HCT116 (cell line): ENCODE results near the gene FSTL4. TPM values are rescaled to one million over a fixed set of nuclear protein-coding genes. Genes with fewer than 3 reads are reported as not detected.

Source experiments
- ATAC-seq: fragments of 200-7000 bp; cut with Tn5 transposase; 2 replicates; pipeline ENCODE4 v1.9.1; 2020; ENCODE audit warnings: mild to moderate bottlenecking, moderate library complexity
- BruUV-seq: library from RNA; stranded (reverse); fragments of 400-500 nt; replicated peaks from 2 replicates; lab custom pipeline; 2021; lab: Mats Ljungman, UMichigan
- CTCF ChIA-PET: fragments of 300-600 bp; sonication (Branson Sonifier 250); formaldehyde crosslinking; loops from one replicate; lab custom pipeline; 2021; ENCODE audit warnings: antibody characterized with exemption; lab: Charles Lee
- POLR2A ChIA-PET: fragments of 300-600, 350-600 bp; sonication (Branson Sonifier 250); formaldehyde crosslinking; loops from one replicate; lab custom pipeline; 2021; ENCODE audit warnings: antibody characterized with exemption; lab: Charles Lee
- RAD21 ChIA-PET, 2 experiments: fragments of 300-600 bp; sonication (Branson Sonifier 250); formaldehyde crosslinking; loops; one replicate each; lab custom pipeline; 2023; ENCODE audit warnings: low total read pairs in 2 of 2; ENCODE audit not compliant: uncharacterized antibody in 2 of 2, unreplicated experiment in 2 of 2, low non-redundant PET in 1 of 2; lab: Charles Lee
- DNase-seq: peaks from one replicate; pipeline ENCODE4 v3.0.0-alpha.2; 2010; ENCODE audit warnings: low read depth, low spot score
- H2AFZ ChIP-seq: fragments of 200-600 bp; shearing (Covaris generic), sonication (generic); 2 replicates; pipeline ENCODE4 v1.6.1; 2017; ENCODE audit warnings: low read depth, mixed run types, mixed read lengths, antibody characterized with exemption, low read length; ENCODE audit not compliant: poor library complexity, severe bottlenecking
- H3K27ac ChIP-seq: 2 replicates; pipeline ENCODE4 v1.5.1; 2012; ENCODE audit warnings: low read depth, low read length
- H3K27me3 ChIP-seq: fragments of 200-600 bp; sonication (generic); 2 replicates; pipeline ENCODE4 v1.6.1; 2016; ENCODE audit warnings: mixed run types, low read length, mixed read lengths; ENCODE audit not compliant: insufficient read depth
- H3K36me3 ChIP-seq, 2 experiments: fragments of 200-500 bp in 1 of 2; fragments of 200-600 bp in 1 of 2; sonication (Bioruptor generic) in 1 of 2; sonication (generic) in 1 of 2; 2 replicates each; pipeline versions ENCODE4 v1.5.1 to v1.6.1; 2014 to 2016; ENCODE audit warnings: low read length in 2 of 2, inconsistent platforms in 1 of 2, mixed read lengths in 1 of 2, mixed run types in 1 of 2; ENCODE audit not compliant: insufficient read depth in 2 of 2, control insufficient read depth in 1 of 2
- H3K4me1 ChIP-seq, 2 experiments: fragments of 200-600 bp in 1 of 2; sonication (generic) in 1 of 2; 2 replicates each; pipeline versions ENCODE4 v1.5.1 to v1.6.1; 2012 to 2017; ENCODE audit warnings: low read length in 2 of 2, inconsistent platforms in 1 of 2, mild to moderate bottlenecking in 1 of 2, mixed read lengths in 1 of 2, mixed run types in 1 of 2, moderate library complexity in 1 of 2; ENCODE audit not compliant: insufficient read depth in 2 of 2, control insufficient read depth in 1 of 2
- H3K4me2 ChIP-seq: fragments of 200-600 bp; sonication (generic); 2 replicates; pipeline ENCODE4 v1.6.1; 2017; ENCODE audit warnings: mixed run types, low read length, mixed read lengths
- H3K4me3 ChIP-seq, 2 experiments: fragments of 200-600 bp in 1 of 2; sonication (generic) in 1 of 2; replicated peaks in 1 of 2; 2 replicates each; pipeline ENCODE4 v1.5.1; 2011 to 2016; ENCODE audit warnings: low read length in 2 of 2, control low read depth in 1 of 2, low read depth in 1 of 2, mild to moderate bottlenecking in 1 of 2, mixed read lengths in 1 of 2, mixed run types in 1 of 2
- H3K79me2 ChIP-seq: fragments of 200-600 bp; sonication (generic); 2 replicates; pipeline ENCODE4 v1.6.1; 2017; ENCODE audit warnings: mild to moderate bottlenecking, mixed run types, low read length, moderate library complexity, mixed read lengths; ENCODE audit not compliant: insufficient read depth
- H3K9ac ChIP-seq: fragments of 200-600 bp; sonication (generic); 2 replicates; pipeline ENCODE4 v1.6.1; 2016; ENCODE audit warnings: low read length, mixed read lengths
- H3K9me2 ChIP-seq: fragments of 200-600 bp; sonication (generic), shearing (Covaris generic); 2 replicates; pipeline ENCODE4 v1.6.1; 2017; ENCODE audit warnings: mixed run types, mild to moderate bottlenecking, moderate library complexity; ENCODE audit not compliant: insufficient read depth
- H3K9me3 ChIP-seq, 2 experiments: fragments of 200-500 bp in 1 of 2; fragments of 200-600 bp in 1 of 2; sonication (Bioruptor generic) in 1 of 2; sonication (generic) in 1 of 2; 2 replicates each; pipeline ENCODE4 v1.6.1; 2014 to 2017; ENCODE audit warnings: low read length in 2 of 2, mixed read lengths in 2 of 2, inconsistent platforms in 1 of 2, low read depth in 1 of 2, mild to moderate bottlenecking in 1 of 2, mixed run types in 1 of 2, moderate library complexity in 1 of 2; ENCODE audit not compliant: control insufficient read depth in 1 of 2, insufficient read depth in 1 of 2
- H4K20me1 ChIP-seq: fragments of 200-600 bp; sonication (generic), shearing (Covaris generic); 2 replicates; pipeline ENCODE4 v1.6.1; 2017; ENCODE audit warnings: mixed run types, mild to moderate bottlenecking, moderate library complexity; ENCODE audit not compliant: insufficient read depth
- EGR1 ChIP-seq: IDR thresholded peaks from 2 replicates; pipeline ENCODE4 v1.6.1; 2012; ENCODE audit warnings: low read depth
- EZH2 ChIP-seq: fragments of 200-600 bp; sonication (generic); IDR thresholded peaks from 2 replicates; pipeline ENCODE4 v1.6.1; 2017; ENCODE audit warnings: antibody characterized with exemption, mixed run types
- FOSL1 ChIP-seq: IDR thresholded peaks from 2 replicates; pipeline ENCODE4 v1.6.1; 2012; ENCODE audit warnings: low read depth
- POLR2A ChIP-seq: IDR thresholded peaks from 2 replicates; pipeline ENCODE4 v1.7.0; 2011; ENCODE audit warnings: borderline replicate concordance; ENCODE audit not compliant: insufficient read depth, insufficient read length; ENCODE audit errors: extremely low read depth
- POLR2AphosphoS5 ChIP-seq: IDR thresholded peaks from 2 replicates; pipeline ENCODE4 v1.6.1; 2011; ENCODE audit warnings: mild to moderate bottlenecking, low read depth, low read length, moderate library complexity
- RAD21 ChIP-seq: IDR thresholded peaks from 2 replicates; pipeline ENCODE4 v1.6.1; 2012; ENCODE audit warnings: low read depth, mild to moderate bottlenecking
- SIN3A ChIP-seq: IDR thresholded peaks from 2 replicates; pipeline ENCODE4 v1.6.1; 2012; ENCODE audit warnings: low read depth
- TCF7L2 ChIP-seq: IDR thresholded peaks from 2 replicates; pipeline ENCODE4 v1.7.0; 2011; ENCODE audit warnings: borderline replicate concordance, inconsistent platforms; ENCODE audit not compliant: insufficient read depth, insufficient read length; ENCODE audit errors: extremely low read depth
- YY1 ChIP-seq: IDR thresholded peaks from 2 replicates; pipeline ENCODE4 v1.6.1; 2011; ENCODE audit warnings: low read length, low read depth, moderate library complexity, mild to moderate bottlenecking; ENCODE audit not compliant: insufficient replicate concordance; ENCODE audit errors: extremely low read depth
- ZFX ChIP-seq: fragments of 450-650 bp; IDR thresholded peaks from 2 replicates; pipeline ENCODE4 v1.6.1; 2017
- ZNF274 ChIP-seq: fragments of 200-500 bp; sonication (Bioruptor generic); IDR thresholded peaks from 2 replicates; pipeline ENCODE4 v1.6.1; 2014; ENCODE audit warnings: mild to moderate bottlenecking, low read depth, low read length, inconsistent platforms
- intact Hi-C: fragments of 100-400 bp; cut with micrococcal nuclease; formaldehyde crosslinking; loops from 2 replicates; pipeline ENCODE4 v1.10.0; 2022
- total RNA-seq: library from RNA; stranded (reverse); gene quantifications from one replicate; pipeline ENCODE4 v1.2.1, GENCODE V29; 2021; ENCODE audit not compliant: unreplicated experiment
- TF ChIP-seq, protein P1 (sequence below): IDR thresholded peaks from 2 replicates; pipeline ENCODE4 v1.6.1; 2012
- TF ChIP-seq, protein P2 (sequence below): IDR thresholded peaks from 2 replicates; pipeline ENCODE4 v1.6.1; 2011; ENCODE audit warnings: mild to moderate bottlenecking, low read length, moderate library complexity; ENCODE audit not compliant: insufficient replicate concordance; ENCODE audit errors: extremely low read depth

The FSTL4 gene
- total RNA-seq, 1 experiment from 2014 or later, result 0.37 TPM

DNA sequence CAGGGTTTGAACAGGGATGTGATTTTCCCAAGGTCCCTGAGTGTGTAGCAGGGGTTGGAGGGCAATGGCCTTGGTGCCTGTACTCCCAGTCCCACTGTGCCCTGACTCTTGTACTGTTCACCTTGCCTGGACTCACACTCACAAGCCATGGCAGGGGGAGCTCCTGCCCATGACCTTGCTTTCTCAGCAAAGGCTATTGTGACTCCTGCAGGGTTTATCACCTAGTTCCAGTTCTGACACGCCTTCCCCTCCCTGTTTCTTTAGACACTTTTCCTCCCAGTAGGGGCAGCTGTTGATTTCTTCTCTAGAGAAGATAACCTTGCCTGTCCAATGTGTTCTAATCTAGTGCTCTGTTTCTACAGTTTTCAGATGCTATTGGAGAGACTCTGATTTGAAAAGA lies 139.5 kb downstream of the FSTL4 start:
- ATAC-seq (no peak), DNase-seq (no peak)
- CTCF ChIA-PET, result no interaction called here
- no peaks in the 10 kb centered on the region for H3K4me1 ChIP-seq
- POLR2A ChIA-PET, result no interaction called here
- RAD21 ChIA-PET, result no interaction called here
- no peak overlapping the region for H3K4me3 ChIP-seq
- no peak overlapping the region for H3K27ac ChIP-seq
- no peak overlapping the region for H3K4me2 ChIP-seq
- no peaks in the 10 kb centered on the region for H4K20me1 ChIP-seq
- H3K9me2 ChIP-seq, result no peaks in the 10 kb centered on the region
- H3K9ac ChIP-seq, result no peak overlapping the region
- no peaks in the 10 kb centered on the region for H3K79me2 ChIP-seq
- H2AFZ ChIP-seq, result no peak overlapping the region
- H3K36me3 ChIP-seq, result no peaks in the 10 kb centered on the region
- no TSS peak for BruUV-seq
- peaks cover 48% of the 10 kb centered on the region; the same call in 1 of the 2 replicates for H3K27me3 ChIP-seq
- intact Hi-C loops, result no loop called here
- no peaks in the 10 kb centered on the region for H3K9me3 ChIP-seq
- TF ChIP-seq POLR2AphosphoS5 (no peak), FOSL1 (no peak), RAD21 (no peak), YY1 (no peak), ZNF274 (no peak), EZH2 (no peak), ZFX (no peak), TCF7L2 (no peak), POLR2A (no peak), SIN3A (no peak), EGR1 (no peak)
- TF ChIP-seq, protein P1, sequence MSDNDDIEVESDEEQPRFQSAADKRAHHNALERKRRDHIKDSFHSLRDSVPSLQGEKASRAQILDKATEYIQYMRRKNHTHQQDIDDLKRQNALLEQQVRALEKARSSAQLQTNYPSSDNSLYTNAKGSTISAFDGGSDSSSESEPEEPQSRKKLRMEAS, result no peak
- TF ChIP-seq, protein P2, sequence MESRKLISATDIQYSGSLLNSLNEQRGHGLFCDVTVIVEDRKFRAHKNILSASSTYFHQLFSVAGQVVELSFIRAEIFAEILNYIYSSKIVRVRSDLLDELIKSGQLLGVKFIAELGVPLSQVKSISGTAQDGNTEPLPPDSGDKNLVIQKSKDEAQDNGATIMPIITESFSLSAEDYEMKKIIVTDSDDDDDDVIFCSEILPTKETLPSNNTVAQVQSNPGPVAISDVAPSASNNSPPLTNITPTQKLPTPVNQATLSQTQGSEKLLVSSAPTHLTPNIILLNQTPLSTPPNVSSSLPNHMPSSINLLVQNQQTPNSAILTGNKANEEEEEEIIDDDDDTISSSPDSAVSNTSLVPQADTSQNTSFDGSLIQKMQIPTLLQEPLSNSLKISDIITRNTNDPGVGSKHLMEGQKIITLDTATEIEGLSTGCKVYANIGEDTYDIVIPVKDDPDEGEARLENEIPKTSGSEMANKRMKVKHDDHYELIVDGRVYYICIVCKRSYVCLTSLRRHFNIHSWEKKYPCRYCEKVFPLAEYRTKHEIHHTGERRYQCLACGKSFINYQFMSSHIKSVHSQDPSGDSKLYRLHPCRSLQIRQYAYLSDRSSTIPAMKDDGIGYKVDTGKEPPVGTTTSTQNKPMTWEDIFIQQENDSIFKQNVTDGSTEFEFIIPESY, result no peak
